Measurements from ENCODE around the gene NSFL1C.
"Not testable (repeated sequence)": the region's sequence is repeated elsewhere in the genome, so short reads cannot be mapped to it uniquely, and the experiment has no call there.

Gene NSFL1C

DNA sequence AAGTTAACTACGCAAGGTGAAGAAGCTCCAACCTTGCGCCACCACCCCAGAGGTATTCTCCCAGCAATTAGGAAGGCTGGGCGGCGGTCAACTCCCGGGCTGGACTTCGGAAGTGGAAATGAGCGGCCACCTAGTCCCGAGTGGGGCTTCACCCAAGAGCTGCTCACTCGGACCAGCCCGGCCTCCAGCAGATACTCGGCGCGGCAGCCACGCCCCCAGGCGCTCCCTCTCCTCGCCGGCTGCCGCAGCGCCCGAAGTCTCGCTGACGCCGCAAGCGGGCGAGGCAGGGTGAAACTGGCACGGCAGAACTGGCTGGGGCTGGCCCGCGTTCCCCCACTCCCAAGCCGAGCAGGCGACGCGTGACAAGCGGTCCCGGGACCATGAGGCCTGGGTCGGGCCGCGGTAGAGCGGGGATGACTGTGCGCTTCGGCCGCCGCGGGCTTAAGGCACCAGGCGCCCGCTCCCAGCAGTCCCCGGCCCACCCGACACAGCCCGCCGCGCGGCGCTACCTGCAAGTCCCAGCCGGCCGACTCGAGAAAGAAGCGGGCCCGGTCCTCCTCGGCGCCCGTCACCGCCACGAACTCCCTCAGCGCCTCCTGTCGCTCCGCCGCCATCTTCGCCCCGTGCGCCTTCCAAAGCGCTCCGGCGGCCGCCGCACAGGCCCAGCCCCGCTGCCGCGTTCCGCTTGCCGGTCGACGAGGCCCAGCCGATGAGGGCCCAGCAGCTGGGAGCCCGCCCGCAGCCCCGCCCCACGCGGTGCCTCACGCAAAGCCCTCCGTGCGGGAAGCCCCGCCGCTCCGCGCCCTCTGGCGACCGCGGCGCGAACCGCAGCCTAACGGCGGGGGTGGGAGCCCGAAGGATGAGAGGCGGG is at the start of gene NSFL1C:
Gene NSFL1C (minus strand): TSS at position 639 of the 871 bp plus-strand sequence. CDS start 25 bp downstream, at position 614.
- no peak for DNase-seq (ENCODE audit: low read depth, low spot score)
- peak within 1 kb of the TSS; percentile 82 for H3K27ac ChIP-seq

DNA sequence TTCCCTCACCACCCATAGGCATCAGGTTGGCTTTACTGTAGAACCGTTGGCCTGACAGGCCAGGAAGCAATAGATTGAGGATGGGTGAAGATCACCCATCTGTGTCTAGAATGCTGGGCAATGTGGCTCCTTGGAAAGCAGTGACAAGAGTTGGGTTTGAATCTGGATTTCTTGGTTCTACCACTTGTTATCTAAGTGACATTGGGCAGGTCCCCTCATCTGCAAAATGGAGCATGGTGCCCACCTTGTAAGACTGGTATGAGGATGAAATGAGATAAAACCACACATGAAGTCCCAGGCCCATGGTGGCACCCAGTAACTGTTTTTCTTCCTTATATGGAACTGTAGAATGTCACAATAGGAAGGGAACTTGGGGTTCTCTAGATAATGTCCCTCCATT is 47.2 kb upstream of the NSFL1C start:
- DNase-seq (ENCODE audit: low read depth, low spot score) = no peak
- H3K27ac ChIP-seq = no peak overlapping the region

DNA sequence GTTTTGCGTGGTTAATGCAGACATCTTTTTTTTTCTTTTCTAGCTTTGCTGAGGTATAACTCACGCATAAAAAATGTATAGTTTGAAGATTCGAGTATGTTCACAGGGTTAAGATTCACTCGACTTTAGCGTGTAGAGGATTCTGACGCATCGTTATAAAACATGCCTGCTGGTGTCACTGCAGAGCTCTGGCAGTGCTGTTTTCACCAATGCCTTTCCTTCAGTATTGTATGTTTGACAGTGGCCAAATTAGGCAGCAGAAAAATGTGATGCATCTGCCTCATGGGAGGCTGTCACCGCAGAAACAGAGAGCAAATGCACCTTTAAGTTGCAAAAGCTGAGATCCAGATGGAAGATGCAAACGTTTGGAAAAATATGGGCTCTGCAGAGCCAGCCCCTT is 42.6 kb upstream of the NSFL1C start:
- no peak overlapping the region for H3K27ac ChIP-seq
- DNase-seq (ENCODE audit: low read depth, low spot score) = no peak

DNA sequence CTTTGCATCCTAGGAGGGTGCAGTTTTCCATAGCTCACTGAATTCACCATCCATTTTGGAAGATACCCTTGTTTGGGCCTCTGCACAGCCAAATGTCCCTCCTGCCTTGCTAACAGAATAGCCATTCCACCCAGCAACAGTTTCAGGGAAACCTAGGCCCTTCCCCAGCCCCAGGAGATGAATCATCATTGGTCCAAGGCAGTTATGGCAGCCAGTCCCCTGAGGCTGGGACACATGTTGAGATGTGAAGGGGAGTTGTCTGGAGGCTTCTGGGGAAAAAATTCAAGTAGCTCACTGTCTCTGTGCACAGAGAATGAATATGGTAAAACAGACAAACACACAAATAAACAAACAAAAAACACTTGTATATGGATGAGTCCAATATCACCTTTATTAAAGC is 41.9 kb upstream of the NSFL1C start:
- H3K27ac ChIP-seq = no peak overlapping the region

DNA sequence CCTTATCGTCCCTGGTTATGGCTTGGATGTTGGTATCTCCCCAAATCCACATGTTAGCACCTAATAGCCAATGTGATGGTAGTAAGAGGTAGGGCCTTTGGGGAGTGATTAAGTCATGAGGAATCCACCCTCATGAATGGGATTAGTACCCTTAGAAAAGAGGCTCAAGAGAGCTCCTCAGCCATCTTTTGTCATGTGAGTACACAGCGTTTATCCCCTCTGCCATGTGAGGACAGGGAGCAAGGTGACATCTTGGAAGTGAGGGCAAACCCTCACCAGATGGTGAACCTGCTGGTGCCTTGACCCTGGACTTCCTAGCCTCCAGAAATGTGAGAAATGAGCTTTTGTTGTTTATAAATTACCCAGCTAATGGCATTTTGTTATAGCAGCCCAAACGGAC is 40.6 kb upstream of the NSFL1C start:
- H3K27ac ChIP-seq = no peak overlapping the region
- DNase-seq (ENCODE audit: low read depth, low spot score) = no peak

More for the DNA sequence above, 41.9 kb upstream of the NSFL1C start:
- DNase-seq (ENCODE audit: low read depth, low spot score) = no peak

DNA sequence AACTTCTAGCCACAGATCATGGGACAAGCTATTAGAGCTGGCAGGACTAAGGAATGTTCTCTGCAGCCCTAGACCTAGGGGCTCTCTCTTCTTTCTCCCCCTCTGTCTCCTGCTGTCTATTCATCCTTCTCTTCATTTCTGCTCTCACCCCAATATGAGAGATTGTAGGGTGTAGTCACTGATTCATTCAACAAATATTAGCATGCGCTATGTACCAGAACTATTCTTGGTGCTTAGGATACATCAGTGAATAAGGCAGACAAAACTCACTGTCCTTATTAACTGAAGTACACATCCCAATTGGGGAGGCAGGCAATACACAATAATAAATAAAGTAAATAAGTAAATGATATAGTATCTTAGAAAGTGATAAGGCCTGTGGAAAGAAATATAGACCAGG is 39.2 kb upstream of the NSFL1C start:
- no peak for DNase-seq (ENCODE audit: low read depth, low spot score)
- peak overlapping the region; percentile 59 for H3K27ac ChIP-seq

DNA sequence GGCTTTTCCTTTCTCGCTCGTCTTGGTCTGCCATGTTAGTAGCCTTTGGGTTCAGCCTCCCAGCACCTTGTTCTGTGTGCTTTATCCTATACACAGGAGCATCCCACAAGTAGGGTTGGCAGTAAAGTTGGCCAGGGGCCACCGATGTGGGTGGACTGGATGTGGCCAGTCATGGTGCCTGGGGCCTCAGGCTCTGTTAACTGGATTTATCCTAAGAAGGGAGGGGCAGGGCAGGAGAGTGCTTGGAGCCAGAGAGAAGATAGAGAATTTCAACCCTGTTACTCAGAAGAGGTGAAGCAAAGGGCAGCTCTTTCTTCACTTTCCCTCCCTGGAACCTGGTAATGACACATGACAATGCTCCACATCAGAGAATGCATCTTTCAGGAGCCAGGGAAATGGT is 38.7 kb upstream of the NSFL1C start:
- peak; percentile 83 for DNase-seq (ENCODE audit: low read depth, low spot score)
- H3K27ac ChIP-seq = peak overlapping the region; percentile 59

DNA sequence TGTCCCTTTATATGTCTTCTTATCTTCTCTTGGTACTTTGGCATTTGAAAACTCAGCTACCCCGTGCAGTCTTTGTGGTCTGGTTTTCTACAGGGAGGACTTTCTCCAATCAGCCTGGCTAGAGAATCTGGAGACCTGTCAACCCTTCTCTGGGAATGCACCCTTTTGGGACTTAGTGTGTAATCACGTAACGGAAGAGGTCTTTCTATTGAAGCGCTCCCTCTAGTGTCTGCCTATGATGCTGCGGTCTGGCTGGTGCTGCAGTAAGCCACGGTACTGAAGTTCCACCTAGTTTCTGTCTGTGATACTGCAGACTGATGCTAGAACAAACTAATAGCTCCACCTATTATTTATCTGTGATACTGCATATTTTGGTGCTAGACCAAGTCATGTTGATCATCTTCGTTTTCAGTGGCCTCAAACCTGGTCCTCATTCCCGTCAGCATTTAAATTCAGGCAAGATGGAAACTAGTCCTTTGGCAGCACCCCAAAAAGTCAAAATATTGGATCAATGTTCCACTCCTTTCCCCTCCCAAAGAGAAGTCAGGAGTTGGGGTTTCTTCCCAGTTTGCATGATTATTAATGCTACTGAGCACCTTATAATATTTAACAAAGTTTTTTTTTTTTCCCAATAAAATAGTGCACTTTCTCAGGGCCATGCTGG is 37.0 kb upstream of the NSFL1C start:
- DNase-seq (ENCODE audit: low read depth, low spot score) = peak; percentile 76
- H3K27ac ChIP-seq = no peak overlapping the region

DNA sequence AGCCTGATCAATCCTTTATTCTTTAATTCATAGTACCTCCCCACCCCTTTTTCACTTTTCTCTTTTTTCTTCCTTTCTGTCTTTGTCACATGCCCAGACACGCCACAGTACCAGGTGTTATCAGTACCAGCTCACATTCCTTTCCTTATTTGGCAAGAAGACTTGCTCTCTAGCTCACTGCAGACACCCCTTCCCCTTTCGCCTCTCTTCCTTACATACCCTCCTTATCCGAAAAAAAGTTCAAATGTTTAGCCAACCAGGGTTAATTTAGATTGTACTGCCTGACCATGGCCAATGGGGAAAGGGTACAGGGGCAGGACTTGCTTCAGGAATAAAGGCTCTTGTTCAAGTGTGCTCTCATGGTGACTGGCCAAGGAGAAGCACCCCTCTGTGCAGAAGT is 33.8 kb upstream of the NSFL1C start:
- peak overlapping the region; percentile 98 for H3K27ac ChIP-seq
- DNase-seq (ENCODE audit: low read depth, low spot score) = no peak

DNA sequence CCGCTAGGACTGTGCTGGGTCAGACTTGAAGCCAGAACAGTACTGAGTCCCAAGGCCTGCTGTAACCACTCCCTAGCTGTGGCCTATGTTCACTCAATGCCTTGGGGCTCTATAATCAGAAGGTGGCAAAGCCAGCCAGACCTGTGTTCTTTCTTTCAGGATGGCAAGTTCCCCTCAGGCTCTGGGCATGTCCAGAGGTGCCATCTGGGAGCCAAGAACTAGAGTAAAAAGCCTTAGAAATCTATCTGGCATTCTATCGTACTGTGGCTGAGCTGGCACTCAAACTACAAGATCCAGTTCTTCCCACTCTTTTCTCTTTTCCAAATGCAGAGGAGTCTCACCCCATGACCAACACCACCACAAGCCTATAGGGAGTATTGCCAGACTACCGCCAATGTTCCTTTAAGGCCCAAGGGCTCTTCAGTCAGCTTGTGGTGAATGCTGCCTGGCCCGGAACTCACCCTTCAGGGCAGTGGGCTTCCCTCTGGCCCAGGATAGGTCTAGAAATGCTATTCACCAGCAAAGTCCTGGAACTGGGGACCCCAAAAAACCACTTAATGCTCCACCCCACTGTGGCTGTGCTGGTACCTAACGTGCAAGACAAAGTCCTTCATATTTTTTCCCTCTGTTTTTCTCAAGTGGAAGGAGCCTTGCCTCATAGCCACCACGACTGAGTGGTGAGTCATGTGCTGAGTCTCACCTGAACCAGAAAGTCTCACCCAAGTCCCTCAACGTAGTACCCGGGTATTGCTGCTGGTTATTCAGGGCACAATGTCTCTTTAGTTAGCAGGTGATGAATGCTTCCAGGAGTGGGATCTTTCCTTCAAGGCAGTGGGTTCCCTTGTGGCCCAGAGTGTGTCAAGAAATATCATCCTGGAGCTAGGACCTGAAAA is 33.1 kb upstream of the NSFL1C start:
- peak overlapping the region; percentile 98 for H3K27ac ChIP-seq
- DNase-seq (ENCODE audit: low read depth, low spot score) = peak; percentile 69

DNA sequence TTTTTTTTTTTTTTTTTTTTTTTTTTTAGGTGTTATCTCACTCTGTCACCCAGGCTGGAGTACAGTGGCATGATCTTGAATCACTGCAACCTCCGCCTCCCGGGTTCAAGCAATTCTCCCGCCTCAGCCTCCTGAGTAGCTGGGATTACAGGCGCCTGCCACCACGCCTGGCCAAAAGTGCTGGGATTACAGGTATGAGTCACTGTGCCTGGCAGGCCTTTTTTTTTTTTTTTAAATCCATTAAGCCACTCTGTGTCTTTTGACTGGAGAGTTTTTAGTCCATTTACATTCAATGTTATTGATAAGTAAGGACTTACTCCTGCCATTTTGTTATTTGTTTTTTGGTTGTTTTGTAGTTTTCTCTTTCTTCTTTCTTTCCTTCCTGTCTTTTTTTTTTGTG is 30.7 kb upstream of the NSFL1C start:
- not testable (repeated sequence) for DNase-seq (ENCODE audit: low read depth, low spot score); H3K27ac ChIP-seq

DNA sequence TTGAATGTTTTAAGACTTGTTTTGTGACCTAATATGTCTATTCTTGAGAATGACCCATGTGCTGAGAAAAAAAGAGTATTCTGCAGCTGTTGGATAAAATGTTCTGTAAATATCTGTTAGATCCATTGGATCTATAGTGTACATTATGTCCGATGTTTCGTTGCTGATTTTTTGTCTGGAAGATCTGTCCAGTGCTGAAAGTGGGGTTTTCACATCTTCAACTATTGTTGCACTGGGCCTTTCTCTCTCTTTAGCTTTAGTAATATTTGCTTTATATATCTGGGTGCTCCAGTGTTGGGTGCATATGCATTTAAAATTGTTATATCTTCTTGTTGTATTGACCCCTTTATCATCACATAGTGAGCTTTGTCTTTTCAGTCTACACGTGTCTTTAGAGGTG is 30.3 kb upstream of the NSFL1C start:
- no peak for DNase-seq (ENCODE audit: low read depth, low spot score)
- H3K27ac ChIP-seq = no peak overlapping the region

DNA sequence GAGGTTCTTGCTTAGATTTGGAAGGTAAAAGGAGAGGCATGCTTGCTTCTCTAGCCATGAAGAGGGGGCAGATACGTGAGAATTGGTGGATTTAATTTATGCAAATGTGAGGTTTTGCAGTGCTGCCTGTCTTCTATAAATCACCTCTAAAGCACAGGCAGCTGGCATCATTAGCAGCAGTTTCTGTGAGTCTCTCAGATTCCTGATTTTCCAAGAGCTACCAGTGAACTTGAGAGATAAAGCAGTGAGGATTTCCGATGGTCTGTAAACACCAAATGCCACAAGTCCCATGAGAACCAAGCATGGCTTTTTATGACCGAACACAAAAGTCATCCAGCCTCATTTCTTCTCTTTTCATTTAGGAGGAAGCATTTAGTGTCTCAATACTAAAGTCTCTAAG is 27.8 kb upstream of the NSFL1C start:
- no peak overlapping the region for H3K27ac ChIP-seq
- no peak for DNase-seq (ENCODE audit: low read depth, low spot score)

DNA sequence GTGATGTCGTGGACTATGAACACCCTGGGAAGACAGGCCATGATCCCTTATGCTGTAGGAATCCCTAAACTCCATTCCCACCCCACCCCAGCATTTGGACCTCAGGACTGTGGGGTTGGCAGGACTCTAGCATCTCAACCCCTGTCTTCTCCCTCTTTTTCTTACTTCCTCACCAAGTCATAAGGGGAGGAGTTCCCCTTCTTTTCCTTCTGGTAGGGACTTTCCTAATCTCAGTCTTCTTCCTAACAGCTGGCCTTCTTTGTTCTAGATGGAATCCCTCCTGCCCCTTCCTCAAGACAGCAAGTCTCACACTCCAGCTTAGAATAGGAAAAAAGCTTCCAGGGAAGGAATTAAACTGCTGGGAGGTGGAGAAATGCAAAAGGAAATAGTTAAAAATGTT is 26.9 kb upstream of the NSFL1C start:
- no peak overlapping the region for H3K27ac ChIP-seq
- DNase-seq (ENCODE audit: low read depth, low spot score) = no peak

DNA sequence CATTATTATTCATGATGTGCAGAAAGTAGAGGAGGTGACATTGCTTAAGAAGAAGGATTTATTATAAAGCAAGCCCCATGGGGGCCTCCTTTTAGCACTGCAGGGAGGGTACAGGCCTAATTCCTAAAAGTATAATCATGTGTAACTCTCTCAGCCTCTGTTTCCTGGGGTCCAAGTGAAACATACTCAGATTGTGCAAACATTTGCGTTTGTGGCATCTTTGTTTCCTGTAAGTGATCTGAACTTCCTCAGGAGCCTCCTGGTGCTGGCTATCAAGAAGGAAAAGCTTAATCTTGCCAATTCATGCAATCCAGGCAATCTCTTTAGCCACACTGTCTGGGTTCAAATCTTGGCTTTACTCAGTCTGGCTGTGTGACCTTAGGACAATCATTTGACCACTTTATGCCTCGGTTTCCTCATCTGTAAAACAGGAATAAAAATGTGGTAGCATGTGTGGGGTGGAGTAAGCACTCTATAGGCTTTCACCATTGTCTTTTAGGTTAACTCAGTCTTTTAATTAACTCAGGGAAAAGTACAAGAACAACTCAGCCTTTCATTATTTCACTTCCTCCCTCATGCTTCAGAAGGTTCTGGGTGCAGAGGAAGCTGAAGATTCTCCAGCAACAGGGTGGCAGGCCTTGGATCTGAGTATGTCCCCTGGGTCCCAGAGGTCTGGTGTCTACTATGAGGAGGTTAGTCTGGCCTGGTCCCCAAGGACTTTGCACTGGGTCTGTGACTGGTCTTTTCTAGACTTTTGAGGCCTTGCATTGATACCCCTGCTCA is 25.4 kb upstream of the NSFL1C start:
- peak overlapping the region; percentile 16 for H3K27ac ChIP-seq
- no peak for DNase-seq (ENCODE audit: low read depth, low spot score)

DNA sequence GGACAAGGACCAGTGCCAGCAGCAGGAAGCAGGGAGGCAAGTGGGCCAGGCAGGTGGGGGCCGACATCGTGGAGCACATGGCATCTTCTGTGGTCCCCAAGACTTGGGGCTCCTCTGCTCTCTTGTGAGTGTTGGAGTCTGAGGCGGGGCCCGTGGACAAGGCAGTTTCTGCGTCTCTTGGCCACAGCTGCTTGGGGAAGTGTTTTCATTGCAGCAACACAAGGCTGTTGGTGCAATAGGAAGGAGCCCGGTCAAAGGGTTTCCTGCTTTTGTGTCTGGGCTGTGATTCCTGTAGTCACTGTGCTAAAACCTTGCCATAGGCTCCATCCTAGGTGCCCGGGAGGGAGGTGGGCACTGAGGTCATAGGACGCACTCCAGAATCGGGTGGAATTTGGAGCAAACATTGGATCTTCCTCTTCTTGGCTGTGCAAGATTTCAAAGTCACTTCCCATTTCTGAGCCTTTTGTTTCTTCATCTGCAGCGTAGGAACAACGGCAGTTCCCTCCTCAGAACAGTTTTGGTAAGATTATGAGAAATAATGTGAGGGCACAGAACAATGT is 24.7 kb upstream of the NSFL1C start, which contains the start of gene SIRPB2:
Gene SIRPB2 (minus strand): TSS at position 140 of the 560 bp plus-strand sequence. CDS start 61 bp downstream, at position 79.
- DNase-seq (ENCODE audit: low read depth, low spot score) = no peak
- H3K27ac ChIP-seq = peak within 1 kb of the TSS; percentile 93

DNA sequence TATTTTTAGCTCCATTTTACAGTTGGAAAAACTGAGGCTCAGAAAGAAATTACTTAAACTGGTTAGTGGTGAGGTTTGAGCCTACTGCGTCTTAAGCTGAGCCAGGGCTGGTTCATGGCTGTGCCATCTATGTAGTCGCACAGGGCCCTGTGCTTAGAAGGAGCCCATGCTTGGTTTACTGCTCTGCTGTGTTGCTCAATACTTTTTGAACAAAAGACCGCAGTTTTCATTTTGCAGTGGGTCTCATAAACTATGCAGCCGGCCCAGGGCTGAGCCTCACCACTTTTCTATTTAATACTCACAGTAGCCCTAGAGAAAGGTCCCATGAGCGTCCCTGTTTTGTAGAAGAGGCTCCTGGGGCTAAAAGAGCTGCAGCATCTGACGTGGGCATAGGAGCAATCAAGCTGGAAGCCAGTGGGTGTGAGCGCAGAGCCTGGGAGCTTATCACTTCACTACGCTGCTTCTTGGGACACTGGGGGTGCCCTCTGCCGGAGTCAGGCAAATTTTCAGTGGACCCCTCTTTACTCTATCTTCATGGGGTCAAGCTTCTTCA is 24.1 kb upstream of the NSFL1C start:
- peak overlapping the region; percentile 93 for H3K27ac ChIP-seq
- DNase-seq (ENCODE audit: low read depth, low spot score) = no peak

DNA sequence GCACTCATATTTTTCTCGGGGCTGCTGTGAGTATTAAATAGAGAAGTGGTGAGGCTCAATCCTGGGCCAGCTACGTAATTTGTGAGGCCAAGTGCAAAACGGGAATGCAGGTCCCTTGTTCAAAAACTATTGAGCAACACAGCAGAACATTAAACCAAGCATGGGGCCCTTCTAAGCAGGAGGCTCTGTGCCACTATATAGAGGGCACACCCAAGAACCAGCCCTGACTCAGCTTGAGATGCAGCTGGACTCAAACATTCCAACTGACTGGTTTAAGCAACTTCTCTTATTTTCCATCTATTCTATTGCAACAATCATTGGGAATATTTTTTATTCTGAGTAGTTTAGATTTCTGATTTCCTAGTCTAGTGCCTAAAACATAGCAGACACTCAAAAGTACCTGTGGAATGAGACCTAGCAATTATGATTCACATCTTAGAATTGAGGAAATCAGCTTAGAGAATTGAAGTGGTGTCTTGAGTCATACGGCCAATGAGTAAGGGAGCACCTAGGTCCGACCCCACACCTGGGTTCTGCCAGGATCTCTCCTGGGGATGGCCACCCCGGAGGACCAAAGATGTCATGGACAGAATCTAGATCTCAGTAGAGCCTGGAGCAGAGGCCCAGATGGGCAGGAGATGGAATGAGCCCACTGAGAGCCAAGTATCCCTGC is 23.3 kb upstream of the NSFL1C start:
- no peak for DNase-seq (ENCODE audit: low read depth, low spot score)
- H3K27ac ChIP-seq = peak overlapping the region; percentile 93

DNA sequence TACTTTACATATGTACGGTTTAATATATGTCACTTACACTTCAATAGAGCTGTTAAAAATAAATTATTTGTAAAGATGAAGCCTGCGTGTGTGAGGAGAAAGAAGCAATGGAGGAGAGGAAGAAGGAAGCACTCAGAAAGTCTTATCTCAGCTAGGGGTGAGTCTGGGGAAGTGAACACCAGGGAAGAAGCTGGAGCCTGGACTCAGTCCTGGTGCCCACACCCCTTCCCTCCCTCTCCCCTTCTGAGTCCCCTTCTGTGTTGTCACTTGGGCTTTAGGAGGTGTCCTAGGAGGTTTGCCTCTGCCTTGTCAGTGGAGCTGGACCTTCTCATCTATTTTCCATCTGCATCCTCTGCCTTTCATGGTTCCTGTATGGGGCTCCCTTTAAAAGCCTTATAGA is 22.7 kb upstream of the NSFL1C start:
- DNase-seq (ENCODE audit: low read depth, low spot score) = no peak
- peak overlapping the region; percentile 93 for H3K27ac ChIP-seq

All from epithelial cell of prostate (primary cell).